GM18519 (cell line): ENCODE results near the gene CTDSPL.

Source experiments
- ATAC-seq: cut with Tn5 transposase; IDR thresholded peaks from one replicate; pipeline ENCODE4 v1.9.1; 2021; ENCODE audit warnings: mild to moderate bottlenecking, moderate library complexity; ENCODE audit not compliant: unreplicated experiment, low FRiP score

Gene CTDSPL

GRCh38 chr3:37852771-37853170, 8.9 kb upstream of the CTDSPL start:
- ATAC-seq, result no peak

- ATAC-seq, result no peak
Observed at GRCh38 chr3:37853691-37854413, 7.8 kb upstream of the CTDSPL start.

GRCh38 chr3:37855363-37855970, 6.2 kb upstream of the CTDSPL start:
- no peak for ATAC-seq

GRCh38 chr3:37856381-37856780, 5.3 kb upstream of the CTDSPL start:
- ATAC-seq, result no peak

GRCh38 chr3:37858742-37859141, 2.9 kb upstream of the CTDSPL start:
- ATAC-seq, result no peak

GRCh38 chr3:37859354-37859753, 2.3 kb upstream of the CTDSPL start:
- ATAC-seq, result no peak

- no peak for ATAC-seq
Observed at GRCh38 chr3:37859908-37860199, 1.8 kb upstream of the CTDSPL start.

- ATAC-seq, result no peak
Observed at GRCh38 chr3:37862219-37862902, 681 bp downstream of the CTDSPL start.

GRCh38 chr3:37862903-37863815, 1.5 kb downstream of the CTDSPL start:
- no peak for ATAC-seq

- no peak for ATAC-seq
Observed at GRCh38 chr3:37863949-37864822, 2.5 kb downstream of the CTDSPL start.

GRCh38 chr3:37864904-37865303, 3.2 kb downstream of the CTDSPL start:
- no peak for ATAC-seq

- ATAC-seq, result no peak
Observed at GRCh38 chr3:37867144-37867543, 5.5 kb downstream of the CTDSPL start.

GRCh38 chr3:37871858-37872257, 10.2 kb downstream of the CTDSPL start:
- no peak for ATAC-seq

GRCh38 chr3:37872413-37873160, 10.9 kb downstream of the CTDSPL start:
- no peak for ATAC-seq

- ATAC-seq, result no peak
Observed at GRCh38 chr3:37876279-37876678, 14.6 kb downstream of the CTDSPL start.

- no peak for ATAC-seq
Observed at GRCh38 chr3:37882711-37883110, 21.0 kb downstream of the CTDSPL start.

- no peak for ATAC-seq
Observed at GRCh38 chr3:37885814-37886213, 24.1 kb downstream of the CTDSPL start.

GRCh38 chr3:37886395-37886794, 24.7 kb downstream of the CTDSPL start:
- ATAC-seq, result no peak

GRCh38 chr3:37887062-37887461, 25.4 kb downstream of the CTDSPL start:
- no peak for ATAC-seq
